HCT116 (cell line): ENCODE data around the gene FNBP1.

ENCODE experiments used
- JUND ChIP-seq: IDR thresholded peaks from 2 replicates; pipeline ENCODE4 v1.6.1; 2012
- POLR2A ChIP-seq: IDR thresholded peaks from 2 replicates; pipeline ENCODE4 v1.7.0; 2011; ENCODE audit warnings: borderline replicate concordance; ENCODE audit not compliant: insufficient read depth, insufficient read length; ENCODE audit errors: extremely low read depth
- TF ChIP-seq, protein P1 (sequence below): IDR thresholded peaks from 2 replicates; pipeline ENCODE4 v1.6.1; 2012; ENCODE audit warnings: low read depth
- TF ChIP-seq, protein P2 (sequence below), 3 experiments: fragments of 200-600 bp in 1 of 3; sonication (generic) in 1 of 3; IDR thresholded peaks in 2 of 3; conservative IDR thresholded peaks in 1 of 3; 2 replicates each; pipeline ENCODE4 v1.5.1; 2012 to 2017; ENCODE audit warnings: low read depth in 2 of 3, low read length in 2 of 3, antibody characterized with exemption in 1 of 3, borderline replicate concordance in 1 of 3, control low read depth in 1 of 3, mild to moderate bottlenecking in 1 of 3, mixed read lengths in 1 of 3, mixed run types in 1 of 3, moderate library complexity in 1 of 3; ENCODE audit not compliant: insufficient read depth in 1 of 3

DNA sequence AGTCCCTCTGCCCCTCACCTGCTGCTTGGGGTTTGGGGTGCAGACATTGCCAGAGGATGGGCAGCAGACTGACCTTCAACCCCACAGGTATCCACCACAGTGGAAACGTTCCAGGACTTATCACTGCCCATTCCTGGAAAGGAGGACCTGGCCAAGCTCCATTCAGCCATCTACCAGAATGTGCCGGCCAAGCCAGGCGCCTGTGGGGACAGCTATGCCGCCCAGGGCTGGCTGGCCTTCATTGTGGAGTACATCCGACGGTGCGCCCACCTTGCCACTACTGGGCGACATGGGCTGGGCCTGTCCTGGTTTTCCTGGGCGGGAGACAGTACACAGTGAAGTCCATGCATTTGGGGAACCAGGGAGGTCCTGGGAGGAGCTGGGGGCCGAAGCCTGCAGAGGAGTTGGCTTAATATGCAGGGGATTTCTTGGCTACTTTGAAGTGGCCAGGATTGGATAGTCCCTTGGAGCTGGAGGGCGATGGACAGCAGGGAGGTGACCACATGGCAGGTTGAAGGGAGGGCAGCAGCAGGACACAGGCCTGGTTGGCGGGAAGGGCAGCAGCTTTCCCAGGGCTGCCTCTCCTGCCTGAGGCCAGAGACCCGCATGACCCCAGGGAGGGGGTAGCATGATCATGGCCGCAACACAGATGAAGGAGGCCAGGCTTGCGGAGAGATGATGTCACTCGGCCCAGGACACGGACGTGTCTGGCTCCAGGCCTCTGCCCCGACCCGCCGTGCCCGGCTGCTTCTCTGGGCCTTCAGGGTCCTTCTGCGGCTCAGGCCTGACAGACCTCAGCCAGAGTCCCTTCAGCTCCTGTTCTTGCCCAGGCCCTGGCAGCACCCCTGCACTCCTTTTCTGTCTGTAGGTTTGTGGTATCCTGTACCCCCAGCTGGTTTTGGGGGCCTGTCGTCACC lies 173.1 kb downstream of the FNBP1 start:
- TF ChIP-seq, protein P1, sequence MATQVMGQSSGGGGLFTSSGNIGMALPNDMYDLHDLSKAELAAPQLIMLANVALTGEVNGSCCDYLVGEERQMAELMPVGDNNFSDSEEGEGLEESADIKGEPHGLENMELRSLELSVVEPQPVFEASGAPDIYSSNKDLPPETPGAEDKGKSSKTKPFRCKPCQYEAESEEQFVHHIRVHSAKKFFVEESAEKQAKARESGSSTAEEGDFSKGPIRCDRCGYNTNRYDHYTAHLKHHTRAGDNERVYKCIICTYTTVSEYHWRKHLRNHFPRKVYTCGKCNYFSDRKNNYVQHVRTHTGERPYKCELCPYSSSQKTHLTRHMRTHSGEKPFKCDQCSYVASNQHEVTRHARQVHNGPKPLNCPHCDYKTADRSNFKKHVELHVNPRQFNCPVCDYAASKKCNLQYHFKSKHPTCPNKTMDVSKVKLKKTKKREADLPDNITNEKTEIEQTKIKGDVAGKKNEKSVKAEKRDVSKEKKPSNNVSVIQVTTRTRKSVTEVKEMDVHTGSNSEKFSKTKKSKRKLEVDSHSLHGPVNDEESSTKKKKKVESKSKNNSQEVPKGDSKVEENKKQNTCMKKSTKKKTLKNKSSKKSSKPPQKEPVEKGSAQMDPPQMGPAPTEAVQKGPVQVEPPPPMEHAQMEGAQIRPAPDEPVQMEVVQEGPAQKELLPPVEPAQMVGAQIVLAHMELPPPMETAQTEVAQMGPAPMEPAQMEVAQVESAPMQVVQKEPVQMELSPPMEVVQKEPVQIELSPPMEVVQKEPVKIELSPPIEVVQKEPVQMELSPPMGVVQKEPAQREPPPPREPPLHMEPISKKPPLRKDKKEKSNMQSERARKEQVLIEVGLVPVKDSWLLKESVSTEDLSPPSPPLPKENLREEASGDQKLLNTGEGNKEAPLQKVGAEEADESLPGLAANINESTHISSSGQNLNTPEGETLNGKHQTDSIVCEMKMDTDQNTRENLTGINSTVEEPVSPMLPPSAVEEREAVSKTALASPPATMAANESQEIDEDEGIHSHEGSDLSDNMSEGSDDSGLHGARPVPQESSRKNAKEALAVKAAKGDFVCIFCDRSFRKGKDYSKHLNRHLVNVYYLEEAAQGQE: no peak
- TF ChIP-seq POLR2A: no peak
- TF ChIP-seq, protein P2, sequence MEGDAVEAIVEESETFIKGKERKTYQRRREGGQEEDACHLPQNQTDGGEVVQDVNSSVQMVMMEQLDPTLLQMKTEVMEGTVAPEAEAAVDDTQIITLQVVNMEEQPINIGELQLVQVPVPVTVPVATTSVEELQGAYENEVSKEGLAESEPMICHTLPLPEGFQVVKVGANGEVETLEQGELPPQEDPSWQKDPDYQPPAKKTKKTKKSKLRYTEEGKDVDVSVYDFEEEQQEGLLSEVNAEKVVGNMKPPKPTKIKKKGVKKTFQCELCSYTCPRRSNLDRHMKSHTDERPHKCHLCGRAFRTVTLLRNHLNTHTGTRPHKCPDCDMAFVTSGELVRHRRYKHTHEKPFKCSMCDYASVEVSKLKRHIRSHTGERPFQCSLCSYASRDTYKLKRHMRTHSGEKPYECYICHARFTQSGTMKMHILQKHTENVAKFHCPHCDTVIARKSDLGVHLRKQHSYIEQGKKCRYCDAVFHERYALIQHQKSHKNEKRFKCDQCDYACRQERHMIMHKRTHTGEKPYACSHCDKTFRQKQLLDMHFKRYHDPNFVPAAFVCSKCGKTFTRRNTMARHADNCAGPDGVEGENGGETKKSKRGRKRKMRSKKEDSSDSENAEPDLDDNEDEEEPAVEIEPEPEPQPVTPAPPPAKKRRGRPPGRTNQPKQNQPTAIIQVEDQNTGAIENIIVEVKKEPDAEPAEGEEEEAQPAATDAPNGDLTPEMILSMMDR (IDR thresholded peaks at IDR 0.05 in 2 of 3, conservative IDR thresholded peaks at IDR 0.05 in 1 of 3; ENCODE audit: borderline replicate concordance in 1 of 3, insufficient read depth in 1 of 3, low read depth in 2 of 3, low read length in 2 of 3): no peak
- no peak for TF ChIP-seq JUND
